SU-DHL-6 (cell line): ENCODE measurements around the gene SLC22A4.

Experiments used
- CTCF ChIP-seq: fragments of 200-600 bp; sonication (generic); IDR thresholded peaks from one replicate; pipeline ENCODE4 v1.5.1; 2017; ENCODE audit warnings: antibody characterized with exemption, mild to moderate bottlenecking, low read length, moderate library complexity; ENCODE audit not compliant: insufficient read depth, poor library complexity, severe bottlenecking
- EZH2phosphoT487 ChIP-seq: fragments of 200-600 bp; sonication (generic), shearing (Covaris generic); conservative IDR thresholded peaks from 2 replicates; pipeline ENCODE4 v1.6.1; 2018; ENCODE audit warnings: mild to moderate bottlenecking, antibody characterized with exemption, low read length, moderate library complexity, mixed read lengths

GRCh38 chr5:132372127-132372526, 77.9 kb downstream of the SLC22A4 start:
- no peak for TF ChIP-seq CTCF
- no peak for TF ChIP-seq EZH2phosphoT487
